Right atrium auricular region (tissue), 2 donors: ENCODE results near the gene CLCA1. TPM values are rescaled to one million over a fixed set of nuclear protein-coding genes. Genes with fewer than 3 reads are reported as not detected.

Source experiments
- DNase-seq: peaks from one replicate; pipeline ENCODE4 v3.0.0-alpha.2; 2019; ENCODE audit warnings: low spot score
- H3K27ac ChIP-seq, 2 donors: fragments of 200-600 bp; sonication (generic); 1 replicate in 1 of 2; 2 replicates in 1 of 2; pipeline ENCODE4 v1.5.1; 2016 to 2019
- H3K27me3 ChIP-seq, 2 donors: fragments of 200-600 bp; sonication (generic); one replicate each; pipeline versions ENCODE4 v1.5.1 to v1.6.0; 2017 to 2019
- H3K36me3 ChIP-seq: fragments of 200-600 bp; sonication (generic); one replicate; pipeline ENCODE4 v1.5.1; 2016
- H3K4me1 ChIP-seq, 2 donors: fragments of 200-600 bp; sonication (generic); one replicate each; pipeline versions ENCODE4 v1.5.1 to v1.6.0; 2017 to 2019
- H3K4me3 ChIP-seq, 2 donors: fragments of 200-600 bp; sonication (generic); 1 replicate in 1 of 2; 2 replicates in 1 of 2; pipeline ENCODE4 v1.5.1; 2017 to 2019; ENCODE audit warnings: mild to moderate bottlenecking in 1 of 2, moderate library complexity in 1 of 2
- H3K9me3 ChIP-seq, 2 donors: fragments of 200-600 bp; sonication (generic); one replicate each; pipeline ENCODE4 v1.5.1; 2019
- total RNA-seq, 2 donors: library from RNA; depleted of rRNA; stranded (reverse); fragments of >200 nt; gene quantifications; one replicate each; pipeline ENCODE4 v1.1.0, GENCODE V29; 2016
- TF ChIP-seq, protein P1 (sequence below), 2 donors: fragments of 200-600 bp; sonication (generic); IDR thresholded peaks; one replicate each; pipeline ENCODE4 v1.5.1; 2019; ENCODE audit warnings: antibody characterized with exemption in 2 of 2

The CLCA1 gene
- total RNA-seq, 2 donors from 2014 or later, result not detected

- TF ChIP-seq, protein P1, sequence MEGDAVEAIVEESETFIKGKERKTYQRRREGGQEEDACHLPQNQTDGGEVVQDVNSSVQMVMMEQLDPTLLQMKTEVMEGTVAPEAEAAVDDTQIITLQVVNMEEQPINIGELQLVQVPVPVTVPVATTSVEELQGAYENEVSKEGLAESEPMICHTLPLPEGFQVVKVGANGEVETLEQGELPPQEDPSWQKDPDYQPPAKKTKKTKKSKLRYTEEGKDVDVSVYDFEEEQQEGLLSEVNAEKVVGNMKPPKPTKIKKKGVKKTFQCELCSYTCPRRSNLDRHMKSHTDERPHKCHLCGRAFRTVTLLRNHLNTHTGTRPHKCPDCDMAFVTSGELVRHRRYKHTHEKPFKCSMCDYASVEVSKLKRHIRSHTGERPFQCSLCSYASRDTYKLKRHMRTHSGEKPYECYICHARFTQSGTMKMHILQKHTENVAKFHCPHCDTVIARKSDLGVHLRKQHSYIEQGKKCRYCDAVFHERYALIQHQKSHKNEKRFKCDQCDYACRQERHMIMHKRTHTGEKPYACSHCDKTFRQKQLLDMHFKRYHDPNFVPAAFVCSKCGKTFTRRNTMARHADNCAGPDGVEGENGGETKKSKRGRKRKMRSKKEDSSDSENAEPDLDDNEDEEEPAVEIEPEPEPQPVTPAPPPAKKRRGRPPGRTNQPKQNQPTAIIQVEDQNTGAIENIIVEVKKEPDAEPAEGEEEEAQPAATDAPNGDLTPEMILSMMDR (IDR thresholded peaks at IDR 0.05), result no peak
- no peaks in the 10 kb centered on the region for H3K27me3 ChIP-seq
- H3K27ac ChIP-seq, result no peak overlapping the region
Observed at GRCh38 chr1:86541859-86542258, 73.1 kb downstream of the CLCA1 start.

GRCh38 chr1:86542631-86543030 is 73.9 kb downstream of the CLCA1 start:
- H3K9me3 ChIP-seq, result no peaks in the 10 kb centered on the region
- no peaks in the 10 kb centered on the region for H3K4me1 ChIP-seq
- DNase-seq, result no peak
- no peaks in the 10 kb centered on the region for H3K36me3 ChIP-seq
- no peaks in the 10 kb centered on the region for H3K27me3 ChIP-seq
- TF ChIP-seq, protein P1 (IDR thresholded peaks at IDR 0.05), result no peak
- H3K27ac ChIP-seq, result no peak overlapping the region
- no peak overlapping the region for H3K4me3 ChIP-seq

More at GRCh38 chr1:86541859-86542258, 73.1 kb downstream of the CLCA1 start:
- no peaks in the 10 kb centered on the region for H3K36me3 ChIP-seq
- no peaks in the 10 kb centered on the region for H3K9me3 ChIP-seq
- no peaks in the 10 kb centered on the region for H3K4me1 ChIP-seq
- DNase-seq, result no peak
- H3K4me3 ChIP-seq, result no peak overlapping the region

- Histone ChIP-seq H3K9me3 (no peaks in the 10 kb centered on the region), H3K4me1 (no peaks in the 10 kb centered on the region), H3K4me3 (no peak within 1 kb of the TSS), H3K36me3 (no peaks in the 10 kb centered on the region), H3K27me3 (no peaks in the 10 kb centered on the region), H3K27ac (no peak within 1 kb of the TSS)
- no peak for DNase-seq
- TF ChIP-seq, protein P1 (IDR thresholded peaks at IDR 0.05), result no peak
Observed at GRCh38 chr1:86546787-86547221, 78.1 kb downstream of the CLCA1 start, which contains the start of gene CLCA4. CLCA4 (plus strand) TSS chr1:86547078; CDS start chr1:86547120, 42 bp downstream.

- TF ChIP-seq, protein P1 (IDR thresholded peaks at IDR 0.05), result no peak
Observed at GRCh38 chr1:86548839-86549238, 80.1 kb downstream of the CLCA1 start.

More at GRCh38 chr1:86548839-86549238, 80.1 kb downstream of the CLCA1 start:
- H3K4me1 ChIP-seq, result no peaks in the 10 kb centered on the region
- H3K27me3 ChIP-seq, result no peaks in the 10 kb centered on the region
- no peak for DNase-seq
- H3K9me3 ChIP-seq, result no peaks in the 10 kb centered on the region
- no peaks in the 10 kb centered on the region for H3K36me3 ChIP-seq
- H3K27ac ChIP-seq, result no peak overlapping the region
- H3K4me3 ChIP-seq, result no peak overlapping the region

Other genes with a start within 250 kb of the CLCA1 start
- gene ODF2L, start 72.6 kb upstream of the CLCA1 start, total RNA-seq, result 1 to 10 TPM; 8.8 to 9.6 TPM
- not detected for gene CLCA2, start 44.8 kb upstream of the CLCA1 start, total RNA-seq
- not detected for gene CLCA4, start 78.2 kb downstream of the CLCA1 start, total RNA-seq
- gene SH3GLB1, start 235.6 kb downstream of the CLCA1 start, total RNA-seq, result 10 to 100 TPM; 51.5 to 66.1 TPM